NCI-H146 treated with DMSO at 0.1 percent for 48 hours (cell line): Measurements from ENCODE around the gene ELANE.

ENCODE experiments used
- DNase-seq: peaks from one replicate; lab custom pipeline; 2025; ENCODE audit not compliant: unreplicated experiment; lab: John Stamatoyannopoulos, UW

The ELANE gene

GRCh38 chr19:852136-853013, at the start of gene ELANE:
Gene ELANE (plus strand): TSS chr19:852303. CDS start chr19:852329, 26 bp downstream.
- DNase-seq: no peak

- no peak for DNase-seq
Observed at GRCh38 chr19:802498-803098, 49.5 kb upstream of the ELANE start.

GRCh38 chr19:803099-803561, 49.0 kb upstream of the ELANE start:
- no peak for DNase-seq

- no peak for DNase-seq
Observed at GRCh38 chr19:803686-804418, 48.3 kb upstream of the ELANE start.

GRCh38 chr19:804419-805165, 47.5 kb upstream of the ELANE start:
- no peak for DNase-seq

DNA sequence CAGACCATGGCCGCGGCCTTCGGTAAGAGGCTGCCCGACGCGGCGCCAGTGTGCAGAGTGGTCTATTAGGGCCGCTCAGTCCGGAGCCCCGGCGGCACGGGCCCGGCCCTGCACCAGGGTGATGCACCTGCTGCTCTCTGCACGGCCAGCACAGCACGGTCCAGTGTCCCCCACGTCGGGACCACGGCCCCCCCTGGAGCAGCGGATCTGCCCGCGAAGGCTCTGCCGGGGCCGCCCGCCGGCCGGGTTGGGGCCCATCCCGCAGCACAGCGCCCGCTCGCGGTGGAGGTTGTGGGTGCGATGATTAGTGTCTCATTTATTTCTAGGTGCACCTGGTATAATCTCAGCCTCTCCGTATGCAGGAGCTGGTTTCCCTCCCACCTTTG, 46.9 kb upstream of the ELANE start:
- no peak for DNase-seq

GRCh38 chr19:805600-806550, 46.2 kb upstream of the ELANE start:
- no peak for DNase-seq

DNA sequence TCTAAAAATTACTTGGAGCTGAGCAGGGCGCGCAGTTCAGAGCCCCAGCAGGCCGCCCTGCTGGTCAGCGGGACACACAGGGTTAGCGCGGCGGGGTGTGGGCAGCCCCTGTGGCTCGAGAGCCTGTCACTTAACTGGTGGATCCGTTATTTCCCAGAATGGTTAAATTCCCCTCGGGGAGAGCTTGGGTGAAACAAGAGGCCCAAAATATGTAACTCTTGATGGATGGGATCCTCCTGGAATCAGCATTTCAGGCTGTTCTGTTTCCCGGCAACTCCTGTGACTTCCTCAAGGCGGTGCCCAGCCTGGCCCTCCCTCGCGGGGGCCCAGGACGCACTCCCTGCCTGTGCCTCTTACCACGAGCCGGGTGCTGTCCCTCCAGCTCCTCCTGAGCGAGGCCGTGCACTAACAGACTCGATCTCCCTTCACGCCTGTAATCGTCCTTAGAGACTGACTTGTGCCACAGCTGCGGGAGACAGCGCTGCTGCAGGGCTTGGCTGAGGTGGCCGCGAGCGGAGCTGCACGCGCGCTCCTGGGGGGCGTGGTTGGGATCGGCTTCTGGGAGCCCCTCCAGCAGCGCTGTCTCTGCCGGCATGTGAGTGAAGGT, 45.2 kb upstream of the ELANE start:
- DNase-seq: no peak

GRCh38 chr19:807627-808422, 44.3 kb upstream of the ELANE start:
- no peak for DNase-seq

DNA sequence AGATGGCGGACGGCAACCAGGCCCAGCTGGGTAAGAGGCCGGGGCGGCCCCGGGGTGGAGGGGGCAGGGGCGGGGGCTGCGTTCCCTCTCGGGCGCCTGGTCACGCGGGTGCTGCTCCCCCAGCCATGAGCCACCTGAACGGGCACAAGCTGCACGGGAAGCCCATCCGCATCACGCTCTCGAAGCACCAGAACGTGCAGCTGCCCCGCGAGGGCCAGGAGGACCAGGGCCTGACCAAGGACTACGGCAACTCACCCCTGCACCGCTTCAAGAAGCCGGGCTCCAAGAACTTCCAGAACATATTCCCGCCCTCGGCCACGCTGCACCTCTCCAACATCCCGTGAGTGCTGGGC, 43.7 kb upstream of the ELANE start:
- DNase-seq: no peak

DNA sequence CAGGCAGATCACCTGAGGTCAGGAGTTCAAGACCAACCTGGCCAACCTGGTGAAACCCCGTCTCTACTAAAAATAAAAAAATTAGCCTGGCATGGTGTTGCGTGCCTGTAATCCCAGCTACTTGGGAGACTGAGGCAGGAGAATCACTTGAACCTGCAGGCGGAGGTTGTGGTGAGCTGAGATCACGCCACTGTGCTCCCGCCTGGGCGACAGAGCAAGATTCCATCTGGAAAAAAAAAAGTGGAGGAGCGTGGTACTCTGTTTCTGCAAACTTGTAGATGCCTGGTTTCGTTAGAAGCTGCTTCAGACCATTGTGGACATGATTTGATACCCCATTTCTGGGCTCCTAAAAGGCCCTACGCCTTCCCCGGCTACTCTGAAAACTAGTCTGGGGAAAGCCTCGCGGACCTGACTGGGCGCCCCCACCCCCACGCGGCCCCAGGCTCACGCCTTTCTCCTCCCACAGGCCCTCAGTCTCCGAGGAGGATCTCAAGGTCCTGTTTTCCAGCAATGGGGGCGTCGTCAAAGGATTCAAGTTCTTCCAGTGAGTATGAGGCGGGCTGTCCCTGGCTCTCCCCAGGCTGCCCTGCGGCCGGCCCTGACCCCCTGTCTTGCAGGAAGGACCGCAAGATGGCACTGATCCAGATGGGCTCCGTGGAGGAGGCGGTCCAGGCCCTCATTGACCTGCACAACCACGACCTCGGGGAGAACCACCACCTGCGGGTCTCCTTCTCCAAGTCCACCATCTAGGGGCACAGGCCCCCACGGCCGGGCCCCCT, 41.8 kb upstream of the ELANE start:
- no peak for DNase-seq

- no peak for DNase-seq
Observed at GRCh38 chr19:810883-811489, 41.1 kb upstream of the ELANE start.

- DNase-seq: no peak
Observed at GRCh38 chr19:811506-812048, 40.5 kb upstream of the ELANE start.

- DNase-seq: no peak
Observed at GRCh38 chr19:812049-812746, 39.9 kb upstream of the ELANE start.

DNA sequence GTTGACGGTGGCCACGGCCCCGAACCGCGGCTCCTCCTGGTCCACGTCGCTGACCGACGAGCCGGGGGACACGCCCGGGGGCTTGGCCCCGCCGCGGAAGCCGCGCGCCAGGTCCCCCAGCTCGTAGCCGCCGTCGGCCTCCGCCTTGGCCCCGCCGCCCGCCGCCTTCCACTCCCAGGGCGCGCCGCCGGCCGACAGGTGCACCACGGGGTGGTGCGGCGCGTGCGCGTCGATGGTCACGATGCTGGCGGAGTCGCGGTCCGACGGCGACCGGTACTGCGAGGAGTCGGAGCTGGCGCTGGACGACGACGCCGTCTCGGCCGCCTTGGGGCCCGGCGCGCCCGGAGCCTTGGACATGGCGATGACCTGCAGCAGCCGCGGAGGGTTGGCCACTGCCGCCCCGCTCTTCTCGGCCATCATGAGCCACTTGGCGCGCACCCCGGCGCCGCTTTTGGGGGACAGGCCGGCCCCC, 39.3 kb upstream of the ELANE start:
- no peak for DNase-seq
